A673 (cell line): ENCODE data around the gene ASGR2. TPM values are rescaled to one million over a fixed set of nuclear protein-coding genes. Genes with fewer than 3 reads are reported as not detected.

ENCODE experiments used
- BruUV-seq: library from RNA; stranded (reverse); fragments of 400-500 nt; replicated peaks from 2 replicates; lab custom pipeline; 2021; lab: Mats Ljungman, UMichigan
- CTCF ChIA-PET: fragments of 300-600 bp; sonication (Branson Sonifier 250); formaldehyde crosslinking; loops from one replicate; lab custom pipeline; 2022; ENCODE audit warnings: antibody characterized with exemption; lab: Charles Lee
- POLR2A ChIA-PET: fragments of 300-600 bp; sonication (Branson Sonifier 250); formaldehyde crosslinking; loops from one replicate; lab custom pipeline; 2022; ENCODE audit warnings: antibody characterized with exemption; ENCODE audit not compliant: low non-redundant PET; lab: Charles Lee
- DNase-seq: peaks from one replicate; pipeline ENCODE4 v3.0.0-alpha.2; 2015; ENCODE audit warnings: low spot score
- H3K27ac ChIP-seq: fragments of 200-600 bp; sonication (generic); 2 replicates; pipeline ENCODE4 v1.5.1; 2016; ENCODE audit warnings: mixed run types, low read depth, mild to moderate bottlenecking, mixed read lengths, antibody characterized with exemption, low read length; ENCODE audit not compliant: poor library complexity, severe bottlenecking
- H3K27me3 ChIP-seq: fragments of 200-600 bp; sonication (generic); replicated peaks from 2 replicates; pipeline ENCODE4 v1.6.1; 2017; ENCODE audit warnings: mixed run types, low read depth, mild to moderate bottlenecking, mixed read lengths, antibody characterized with exemption, low read length; ENCODE audit not compliant: insufficient read depth, poor library complexity
- H3K36me3 ChIP-seq: fragments of 200-600 bp; sonication (generic); 2 replicates; pipeline ENCODE4 v1.6.1; 2016; ENCODE audit warnings: mixed run types, mild to moderate bottlenecking, mixed read lengths, antibody characterized with exemption, low read length; ENCODE audit not compliant: insufficient read depth, poor library complexity, severe bottlenecking
- H3K4me1 ChIP-seq: fragments of 200-600 bp; sonication (generic); 2 replicates; pipeline ENCODE4 v1.6.1; 2017; ENCODE audit warnings: mixed run types, mild to moderate bottlenecking, mixed read lengths, antibody characterized with exemption, low read length; ENCODE audit not compliant: insufficient read depth, poor library complexity, severe bottlenecking
- H3K4me3 ChIP-seq: fragments of 200-600 bp; sonication (generic); 2 replicates; pipeline ENCODE4 v1.5.1; 2016; ENCODE audit warnings: low read depth, mixed run types, mild to moderate bottlenecking, mixed read lengths, low read length; ENCODE audit not compliant: poor library complexity, severe bottlenecking
- H3K9me3 ChIP-seq: fragments of 200-600 bp; sonication (generic); 2 replicates; pipeline ENCODE4 v1.6.1; 2016; ENCODE audit warnings: mixed run types, low read depth, mild to moderate bottlenecking, mixed read lengths, antibody characterized with exemption, low read length; ENCODE audit not compliant: poor library complexity, severe bottlenecking
- EZH2 ChIP-seq: fragments of 200-600 bp; sonication (generic); IDR thresholded peaks from 2 replicates; pipeline ENCODE4 v1.6.1; 2017; ENCODE audit warnings: borderline replicate concordance, low read depth, mild to moderate bottlenecking, mixed read lengths, antibody characterized with exemption, low read length; ENCODE audit not compliant: poor library complexity, severe bottlenecking
- intact Hi-C: fragments of 100-400 bp; cut with micrococcal nuclease; formaldehyde crosslinking; loops from one replicate; pipeline ENCODE4 v1.10.0; 2022; ENCODE audit not compliant: unreplicated experiment
- total RNA-seq: library from RNA; stranded (reverse); gene quantifications from 2 replicates; pipeline ENCODE4 v1.2.3, GENCODE V29; 2021
- TF ChIP-seq, protein P1 (sequence below): fragments of 300-800, 200-600 bp; sonication (generic); conservative IDR thresholded peaks from 2 replicates; pipeline ENCODE4 v1.5.1; 2017; ENCODE audit warnings: low read depth, mild to moderate bottlenecking, antibody characterized with exemption, low read length, moderate library complexity, mixed read lengths

The ASGR2 gene
- total RNA-seq, 1 experiment from 2014 or later: not detected

DNA sequence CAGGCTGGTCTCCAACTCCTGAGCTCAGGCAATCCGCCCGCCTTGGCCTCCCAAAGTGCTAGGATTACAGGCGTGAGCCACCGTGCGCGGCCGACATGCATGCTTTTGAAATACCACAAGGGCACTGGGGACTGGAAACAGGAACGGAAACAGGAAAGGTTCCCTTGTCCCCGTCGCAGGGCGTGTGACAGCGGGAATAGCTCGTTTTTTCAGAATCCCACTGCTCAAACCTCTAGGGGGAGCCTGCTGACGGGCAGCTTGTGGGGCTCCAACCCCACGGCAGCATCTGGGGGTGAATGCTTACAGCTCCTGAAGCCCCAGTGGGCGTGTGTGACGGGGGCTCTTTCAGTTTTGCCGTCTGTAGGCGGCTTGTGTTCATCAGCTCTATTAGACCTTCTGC is 18.8 kb upstream of the ASGR2 start:
- POLR2A ChIA-PET: interaction anchor here (0.7 kb wide), 1 partner anchor 97 kb away, joined by 8 read pairs; no protein-coding TSS in a partner anchor
- H3K36me3 ChIP-seq: no peaks in the 10 kb centered on the region
- no peaks in the 10 kb centered on the region for H3K27me3 ChIP-seq
- peak overlapping the region; percentile 87 for H3K27ac ChIP-seq
- no TSS peak for BruUV-seq
- TF ChIP-seq, protein P1, sequence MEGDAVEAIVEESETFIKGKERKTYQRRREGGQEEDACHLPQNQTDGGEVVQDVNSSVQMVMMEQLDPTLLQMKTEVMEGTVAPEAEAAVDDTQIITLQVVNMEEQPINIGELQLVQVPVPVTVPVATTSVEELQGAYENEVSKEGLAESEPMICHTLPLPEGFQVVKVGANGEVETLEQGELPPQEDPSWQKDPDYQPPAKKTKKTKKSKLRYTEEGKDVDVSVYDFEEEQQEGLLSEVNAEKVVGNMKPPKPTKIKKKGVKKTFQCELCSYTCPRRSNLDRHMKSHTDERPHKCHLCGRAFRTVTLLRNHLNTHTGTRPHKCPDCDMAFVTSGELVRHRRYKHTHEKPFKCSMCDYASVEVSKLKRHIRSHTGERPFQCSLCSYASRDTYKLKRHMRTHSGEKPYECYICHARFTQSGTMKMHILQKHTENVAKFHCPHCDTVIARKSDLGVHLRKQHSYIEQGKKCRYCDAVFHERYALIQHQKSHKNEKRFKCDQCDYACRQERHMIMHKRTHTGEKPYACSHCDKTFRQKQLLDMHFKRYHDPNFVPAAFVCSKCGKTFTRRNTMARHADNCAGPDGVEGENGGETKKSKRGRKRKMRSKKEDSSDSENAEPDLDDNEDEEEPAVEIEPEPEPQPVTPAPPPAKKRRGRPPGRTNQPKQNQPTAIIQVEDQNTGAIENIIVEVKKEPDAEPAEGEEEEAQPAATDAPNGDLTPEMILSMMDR: peak; percentile 69
- no peak for TF ChIP-seq EZH2
- CTCF ChIA-PET: interaction anchor here (0.6 to 2.0 kb wide), 14 partner anchors 9 to 228 kb away, joined by 3 to 13 read pairs (median 6); partner anchors contain the start of gene NEURL4
- no peaks in the 10 kb centered on the region for H3K9me3 ChIP-seq
- peak overlapping the region; percentile 8 for H3K4me3 ChIP-seq
- H3K4me1 ChIP-seq: peaks cover 21% of the 10 kb centered on the region
- peak; percentile 91 for DNase-seq
- intact Hi-C loops: no loop called here

DNA sequence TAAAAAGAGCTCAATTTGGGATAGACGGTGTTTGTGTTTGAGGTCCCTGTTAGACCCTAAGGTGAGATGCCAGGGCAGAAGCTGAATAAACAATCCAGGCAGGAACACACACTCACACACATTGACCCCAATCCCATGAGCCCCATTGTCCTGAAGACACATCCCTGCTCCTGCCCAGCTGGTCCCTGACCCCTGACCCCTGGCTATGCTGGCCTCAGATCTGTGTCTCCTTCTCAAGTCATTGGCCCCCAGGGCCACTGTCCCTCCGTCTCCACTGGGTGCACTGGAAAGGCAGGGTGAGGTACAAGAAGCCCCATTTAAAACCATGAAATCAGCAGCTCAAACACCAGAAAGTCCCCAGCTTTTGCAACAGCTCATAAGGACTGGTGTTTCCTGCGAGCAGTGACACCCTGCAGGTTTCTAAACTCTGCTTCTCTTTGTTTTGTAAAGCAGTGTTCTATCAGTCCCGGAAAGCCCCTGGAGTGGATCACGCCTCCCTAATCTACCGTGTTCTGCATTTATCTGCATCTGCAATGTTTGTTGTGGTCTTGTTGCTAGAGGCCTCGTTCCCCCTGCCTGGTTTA is 18.0 kb upstream of the ASGR2 start:
- no peak for TF ChIP-seq EZH2
- TF ChIP-seq, protein P1: no peak
- H3K9me3 ChIP-seq: no peaks in the 10 kb centered on the region
- peak; percentile 94 for DNase-seq
- H3K27me3 ChIP-seq: no peaks in the 10 kb centered on the region
- H3K27ac ChIP-seq: peak overlapping the region; percentile 87
- BruUV-seq: no TSS peak
- peaks cover 21% of the 10 kb centered on the region for H3K4me1 ChIP-seq
- CTCF ChIA-PET: interaction anchor here (0.6 to 2.0 kb wide), 9 partner anchors 32 to 127 kb away, joined by 3 to 13 read pairs (median 6); no protein-coding TSS in a partner anchor
- POLR2A ChIA-PET: no interaction called here
- no peak overlapping the region for H3K4me3 ChIP-seq
- no peaks in the 10 kb centered on the region for H3K36me3 ChIP-seq
- intact Hi-C loops: no loop called here

DNA sequence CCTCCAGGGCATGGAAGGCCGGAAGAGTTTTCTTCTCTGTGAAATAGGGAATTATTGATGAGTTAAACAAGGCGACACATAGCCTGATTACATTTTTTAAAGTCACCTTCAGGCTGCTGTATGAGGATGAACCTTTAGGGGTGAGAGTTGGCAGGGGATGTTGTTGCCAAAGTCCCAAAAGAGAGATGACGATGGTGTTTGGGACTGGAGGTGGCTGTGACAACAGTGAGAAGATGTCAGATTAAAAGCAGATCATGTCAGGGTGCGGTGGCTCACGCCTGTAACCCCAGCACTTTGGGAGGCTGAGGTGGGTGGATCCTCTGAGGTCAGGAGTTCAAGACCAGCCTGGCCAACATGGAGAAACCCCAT is 16.8 kb upstream of the ASGR2 start:
- Histone ChIP-seq H3K4me3 (no peak overlapping the region), H3K27ac (peak overlapping the region; percentile 35), H3K27me3 (no peaks in the 10 kb centered on the region), H3K9me3 (no peaks in the 10 kb centered on the region), H3K36me3 (no peaks in the 10 kb centered on the region), H3K4me1 (peaks cover 21% of the 10 kb centered on the region)
- CTCF ChIA-PET: interaction anchor here (0.6 kb wide), 1 partner anchor 78 kb away, joined by 3 read pairs; no protein-coding TSS in a partner anchor
- BruUV-seq: no TSS peak
- POLR2A ChIA-PET: no interaction called here
- no peak for DNase-seq
- intact Hi-C loops: no loop called here
- TF ChIP-seq, protein P1: no peak
- no peak for TF ChIP-seq EZH2
